Thoracic aorta (tissue), 2 donors: Measurements from ENCODE around the gene KAT2B. TPM values are rescaled to one million over a fixed set of nuclear protein-coding genes. Genes with fewer than 3 reads are reported as not detected.
A peak's percentile ranks its signal among the peaks of the same experiment; 100 is the strongest.

Experiments used
- ATAC-seq: fragments of 150-250 bp; one replicate; pipeline ENCODE4 v1.8.0; 2017; ENCODE audit warnings: low read depth; ENCODE audit not compliant: insufficient number of reproducible peaks, low FRiP score
- DNase-seq: peaks from one replicate; pipeline ENCODE4 v3.0.0-alpha.2; 2020; ENCODE audit warnings: low spot score
- H3K27ac ChIP-seq, 2 donors: fragments of 200-600 bp; sonication (generic); 1 replicate in 1 of 2; 2 replicates in 1 of 2; pipeline ENCODE4 v1.5.1; 2016; ENCODE audit warnings: mild to moderate bottlenecking in 2 of 2, moderate library complexity in 2 of 2
- H3K27me3 ChIP-seq: fragments of 200-600 bp; sonication (generic); replicated peaks from 2 replicates; pipeline ENCODE4 v1.6.0; 2016; ENCODE audit warnings: mild to moderate bottlenecking; ENCODE audit not compliant: insufficient read depth
- H3K36me3 ChIP-seq: fragments of 200-600 bp; sonication (generic); one replicate; pipeline ENCODE4 v1.5.1; 2016
- H3K4me1 ChIP-seq, 2 donors: fragments of 200-600 bp; sonication (generic); 1 replicate in 1 of 2; 2 replicates in 1 of 2; pipeline versions ENCODE4 v1.5.1 to v1.6.0; 2016; ENCODE audit warnings: low read depth in 2 of 2, mild to moderate bottlenecking in 1 of 2; ENCODE audit not compliant: control insufficient read depth in 1 of 2
- H3K4me3 ChIP-seq: fragments of 200-600 bp; sonication (generic); 2 replicates; pipeline ENCODE4 v1.5.1; 2016; ENCODE audit warnings: mild to moderate bottlenecking
- H3K9me3 ChIP-seq: fragments of 200-600 bp; sonication (generic); 2 replicates; pipeline ENCODE4 v1.5.1; 2016
- CTCF ChIP-seq: fragments of 200-600 bp; sonication (generic); IDR thresholded peaks from one replicate; pipeline ENCODE4 v1.5.1; 2019; ENCODE audit warnings: antibody characterized with exemption
- total RNA-seq, 2 donors: library from RNA; depleted of rRNA; stranded (reverse); fragments of >200 nt; gene quantifications; one replicate each; pipeline versions ENCODE4 v1.1.0 to v1.2.3, GENCODE V29; 2016

KAT2B gene
- total RNA-seq, 2 donors from 2014 or later, result 48.0 to 72.8 TPM

DNA sequence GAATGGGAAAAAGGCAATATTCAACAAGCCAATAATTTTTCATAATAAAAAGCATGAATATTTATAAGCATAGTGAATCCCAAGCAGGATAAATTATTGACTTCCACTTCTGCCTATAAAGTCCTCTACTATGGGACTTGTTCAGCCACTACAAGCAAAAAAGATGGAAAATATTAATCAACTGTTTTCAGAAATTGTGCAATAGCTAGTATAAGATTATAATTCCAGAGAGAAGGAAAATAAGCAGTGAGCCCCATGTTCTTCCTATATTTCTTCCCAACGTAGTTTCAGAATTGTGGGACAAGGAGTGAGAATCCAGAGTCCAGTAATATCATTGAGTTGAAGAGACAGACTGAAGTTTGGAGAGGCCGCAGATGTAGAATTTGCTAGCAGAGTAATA lies 121.5 kb downstream of the KAT2B start:
- H3K27ac ChIP-seq, result no peak overlapping the region
- DNase-seq (no peak), ATAC-seq (no peak)
- TF ChIP-seq CTCF, result no peak
- no peak overlapping the region for H3K4me3 ChIP-seq
- H3K36me3 ChIP-seq, result no peaks in the 10 kb centered on the region
- H3K9me3 ChIP-seq, result no peaks in the 10 kb centered on the region
- H3K27me3 ChIP-seq, result no peaks in the 10 kb centered on the region
- no peaks in the 10 kb centered on the region for H3K4me1 ChIP-seq

GRCh38 chr3:20173844-20174410 lies 133.7 kb downstream of the KAT2B start:
- TF ChIP-seq CTCF, result no peak
- Histone ChIP-seq H3K4me3 (no peak overlapping the region), H3K36me3 (no peaks in the 10 kb centered on the region), H3K4me1 (no peaks in the 10 kb centered on the region), H3K9me3 (no peaks in the 10 kb centered on the region), H3K27me3 (no peaks in the 10 kb centered on the region), H3K27ac (no peak overlapping the region)
- no peak for ATAC-seq
- no peak for DNase-seq

DNA sequence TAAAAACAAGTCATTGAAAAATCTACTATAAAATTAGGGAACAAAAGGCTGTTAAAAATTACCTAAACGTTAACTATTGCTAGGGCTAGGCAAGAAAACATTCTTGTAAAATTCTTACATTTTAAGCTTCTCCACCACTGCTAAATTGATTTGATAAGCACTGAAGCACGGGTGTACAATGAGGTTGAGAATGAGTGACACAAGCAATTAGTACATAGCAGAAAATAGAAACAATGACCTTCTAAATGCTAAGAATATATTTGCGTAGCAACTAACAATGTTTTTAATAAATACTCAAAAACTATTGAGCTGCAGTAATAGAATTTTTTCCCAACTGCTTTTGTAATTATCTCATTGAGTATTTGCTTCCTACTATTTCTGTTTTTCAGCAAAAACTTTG lies 141.0 kb downstream of the KAT2B start:
- TF ChIP-seq CTCF, result no peak
- Histone ChIP-seq H3K9me3 (no peaks in the 10 kb centered on the region), H3K4me1 (peaks cover 0 to 11% of the 10 kb centered on the region in 2 donors), H3K36me3 (no peaks in the 10 kb centered on the region), H3K27ac (no peak overlapping the region), H3K4me3 (no peak overlapping the region), H3K27me3 (no peaks in the 10 kb centered on the region)
- ATAC-seq (no peak), DNase-seq (no peak)

- H3K9me3 ChIP-seq, result no peaks in the 10 kb centered on the region
- no peak for TF ChIP-seq CTCF
- no peak for ATAC-seq
- no peak for DNase-seq
- H3K4me3 ChIP-seq, result no peak overlapping the region
- H3K4me1 ChIP-seq, result peaks cover 3 to 14% of the 10 kb centered on the region in 2 donors
- H3K27ac ChIP-seq, result no peak overlapping the region
- no peaks in the 10 kb centered on the region for H3K27me3 ChIP-seq
- H3K36me3 ChIP-seq, result no peaks in the 10 kb centered on the region
These were observed 142.0 kb downstream of the KAT2B start for GRCh38 chr3:20182206-20182605.

GRCh38 chr3:20185331-20185678 lies 145.1 kb downstream of the KAT2B start:
- no peak for DNase-seq
- Histone ChIP-seq H3K27ac (no peak overlapping the region), H3K9me3 (no peaks in the 10 kb centered on the region), H3K36me3 (no peaks in the 10 kb centered on the region), H3K27me3 (no peaks in the 10 kb centered on the region), H3K4me1 (peaks cover 3 to 24% of the 10 kb centered on the region in 2 donors), H3K4me3 (peak overlapping the region; percentile 82)
- TF ChIP-seq CTCF, result no peak
- ATAC-seq, result no peak
